ENCODE measurements around the gene FHOD1. TPM values are rescaled to one million over a fixed set of nuclear protein-coding genes. Genes with fewer than 3 reads are reported as not detected.

Gene FHOD1
- total and polyA plus RNA-seq, 10 of the 15 experiments (the other 5 are each of a cell fraction or from before 2014, with no cell fraction given), result 8.9 to 65.7 (median 18.1) TPM

GRCh38 chr16:67243481-67243880 lies 3.8 kb downstream of the FHOD1 start (continued):
- TF ChIP-seq SKIL (IDR thresholded peaks at IDR 0.05; ENCODE audit: low read depth, poor library complexity, severe bottlenecking), result no peak
- TF ChIP-seq LARP7 (IDR thresholded peaks at IDR 0.05), result no peak
- TF ChIP-seq RBBP5 (conservative IDR thresholded peaks at IDR 0.05), result no peak
- TF ChIP-seq E2F8 (IDR thresholded peaks at IDR 0.05; ENCODE audit: low read depth, partially characterized antibody), result no peak
- no peak for TF ChIP-seq RAD21 (IDR thresholded peaks at IDR 0.05; ENCODE audit: insufficient read depth, low read depth, low read length)
- no peak for TF ChIP-seq DPF2 (IDR thresholded peaks at IDR 0.05)
- no peak for TF ChIP-seq CHD2 (IDR thresholded peaks at IDR 0.05; ENCODE audit: borderline replicate concordance, low read depth, low read length)
- TF ChIP-seq CBX5 (IDR thresholded peaks at IDR 0.05; ENCODE audit: low read depth), result no peak

Data from GM12878 (cell line).